PFSK-1 (cell line): Measurements from ENCODE around the gene DDX41.

Source experiments
- FOXP2 ChIP-seq: optimal IDR thresholded peaks from 2 replicates; pipeline ENCODE3; 2011; ENCODE audit warnings: borderline replicate concordance, control low read depth, inconsistent platforms; ENCODE audit not compliant: insufficient read depth; ENCODE audit errors: extremely low read length, extremely low read depth
- POLR2AphosphoS5 ChIP-seq: IDR thresholded peaks from 2 replicates; pipeline ENCODE4 v1.6.1; 2012; ENCODE audit warnings: low read depth, mild to moderate bottlenecking, control low read depth, low read length, moderate library complexity
- REST ChIP-seq, 2 experiments: IDR thresholded peaks; 2 replicates each; pipeline versions ENCODE4 v1.6.1 to v1.8.0; 2011 to 2012; ENCODE audit warnings: low read depth in 2 of 2, low read length in 2 of 2, control low read depth in 1 of 2, inconsistent platforms in 1 of 2, mild to moderate bottlenecking in 1 of 2, moderate library complexity in 1 of 2; ENCODE audit not compliant: insufficient read depth in 1 of 2
- SIN3A ChIP-seq: IDR thresholded peaks from 2 replicates; pipeline ENCODE4 v1.6.1; 2012; ENCODE audit warnings: mild to moderate bottlenecking, low read length, moderate library complexity, borderline replicate concordance; ENCODE audit not compliant: insufficient read depth
- TAF1 ChIP-seq: IDR thresholded peaks from 2 replicates; pipeline ENCODE4 v1.6.1; 2012; ENCODE audit warnings: low read length, control low read depth, borderline replicate concordance; ENCODE audit not compliant: insufficient read depth

Gene DDX41

GRCh38 chr5:177487975-177488374, 28.8 kb downstream of the DDX41 start:
- TF ChIP-seq TAF1 = no peak
- TF ChIP-seq REST (IDR thresholded peaks at IDR 0.05; ENCODE audit: insufficient read depth in 1 of 2, low read depth in 2 of 2, low read length in 2 of 2) = no peak

GRCh38 chr5:177487144-177487543, 29.6 kb downstream of the DDX41 start:
- TF ChIP-seq TAF1 = no peak
- no peak for TF ChIP-seq POLR2AphosphoS5
- TF ChIP-seq SIN3A = no peak
- TF ChIP-seq FOXP2 = no peak

GRCh38 chr5:177486256-177486655, 30.5 kb downstream of the DDX41 start:
- TF ChIP-seq TAF1 (no peak), FOXP2 (no peak), SIN3A (no peak), POLR2AphosphoS5 (no peak)

GRCh38 chr5:177484902-177485549, 31.7 kb downstream of the DDX41 start:
- TF ChIP-seq REST (IDR thresholded peaks at IDR 0.05; ENCODE audit: insufficient read depth in 1 of 2, low read depth in 2 of 2, low read length in 2 of 2) (no peak), SIN3A (no peak)

- TF ChIP-seq REST (IDR thresholded peaks at IDR 0.05; ENCODE audit: insufficient read depth in 1 of 2, low read depth in 2 of 2, low read length in 2 of 2) (no peak), POLR2AphosphoS5 (no peak), SIN3A (no peak), FOXP2 (no peak), TAF1 (no peak)
These were observed 32.5 kb downstream of the DDX41 start for GRCh38 chr5:177483994-177484901.

- TF ChIP-seq TAF1 (no peak), SIN3A (no peak), FOXP2 (no peak), POLR2AphosphoS5 (no peak), REST (IDR thresholded peaks at IDR 0.05; ENCODE audit: insufficient read depth in 1 of 2, low read depth in 2 of 2, low read length in 2 of 2) (no peak)
These were observed 33.7 kb downstream of the DDX41 start for GRCh38 chr5:177483042-177483441.
